Calu3 (cell line): ENCODE results near the gene SGSM2. TPM values are rescaled to one million over a fixed set of nuclear protein-coding genes. Genes with fewer than 3 reads are reported as not detected.

Experiments
- BruUV-seq: library from RNA; stranded (reverse); fragments of 400-500 nt; replicated peaks from 2 replicates; lab custom pipeline; 2021; lab: Mats Ljungman, UMichigan
- CTCF ChIA-PET: fragments of 300-600 bp; sonication (Branson Sonifier 250); formaldehyde crosslinking; loops from one replicate; lab custom pipeline; 2022; ENCODE audit warnings: antibody characterized with exemption; lab: Charles Lee
- DNase-seq: peaks from one replicate; pipeline ENCODE4 v3.0.0; 2022
- H3K27ac Mint-ChIP-seq: one replicate; pipeline ENCODE4 v1.8.0; 2022; ENCODE audit warnings: mixed read lengths; ENCODE audit not compliant: unreplicated experiment
- H3K27me3 Mint-ChIP-seq: one replicate; pipeline ENCODE4 v1.8.0; 2022; ENCODE audit warnings: mixed read lengths; ENCODE audit not compliant: unreplicated experiment
- H3K36me3 Mint-ChIP-seq: one replicate; pipeline ENCODE4 v1.8.0; 2022; ENCODE audit warnings: mild to moderate bottlenecking, moderate library complexity, mixed read lengths; ENCODE audit not compliant: insufficient read depth, unreplicated experiment
- H3K4me1 Mint-ChIP-seq: one replicate; pipeline ENCODE4 v1.8.0; 2022; ENCODE audit warnings: mild to moderate bottlenecking, low read depth, mixed read lengths; ENCODE audit not compliant: unreplicated experiment
- H3K4me3 Mint-ChIP-seq: one replicate; pipeline ENCODE4 v1.8.0; 2022; ENCODE audit warnings: mild to moderate bottlenecking, low read depth, moderate library complexity, mixed read lengths; ENCODE audit not compliant: unreplicated experiment
- H3K9me3 Mint-ChIP-seq: one replicate; pipeline ENCODE4 v1.8.0; 2022; ENCODE audit warnings: low read depth, mixed read lengths; ENCODE audit not compliant: unreplicated experiment
- CTCF ChIP-seq: fragments of 200-600 bp; IDR thresholded peaks from one replicate; pipeline ENCODE4 v1.8.0; 2022; ENCODE audit warnings: antibody characterized with exemption; ENCODE audit not compliant: unreplicated experiment
- intact Hi-C: fragments of 100-400 bp; cut with micrococcal nuclease; formaldehyde crosslinking; loops from one replicate; pipeline ENCODE4 v1.10.0; 2022; ENCODE audit not compliant: unreplicated experiment
- total RNA-seq: library from RNA; stranded (reverse); gene quantifications from 2 replicates; pipeline ENCODE4 v1.2.3, GENCODE V29; 2022

SGSM2 gene
- total RNA-seq, 1 experiment from 2014 or later: 54.9 TPM

- H3K4me1 Mint-ChIP-seq: no peaks in the 10 kb centered on the region
- intact Hi-C loops: no loop called here
- no peak overlapping the region for H3K27ac Mint-ChIP-seq
- no peak overlapping the region for H3K4me3 Mint-ChIP-seq
- DNase-seq: no peak
- no peaks in the 10 kb centered on the region for H3K9me3 Mint-ChIP-seq
- H3K36me3 Mint-ChIP-seq: peaks cover 45% of the 10 kb centered on the region
- no peaks in the 10 kb centered on the region for H3K27me3 Mint-ChIP-seq
- CTCF ChIA-PET: no interaction called here
- TSS peak; percentile 52 for BruUV-seq
- TF ChIP-seq CTCF: no peak
Measured at GRCh38 chr17:2380226-2380922, 43.1 kb downstream of the SGSM2 start.

GRCh38 chr17:2380950-2381649 lies 43.8 kb downstream of the SGSM2 start:
- no peaks in the 10 kb centered on the region for H3K27me3 Mint-ChIP-seq
- peaks cover 44% of the 10 kb centered on the region for H3K36me3 Mint-ChIP-seq
- DNase-seq: no peak
- CTCF ChIA-PET: interaction anchor here (0.6 to 3.0 kb wide), 4 partner anchors 12 to 328 kb away, joined by 5 to 89 read pairs (median 8); no protein-coding TSS in a partner anchor
- no peak overlapping the region for H3K27ac Mint-ChIP-seq
- TF ChIP-seq CTCF: no peak
- H3K9me3 Mint-ChIP-seq: no peaks in the 10 kb centered on the region
- H3K4me3 Mint-ChIP-seq: no peak overlapping the region
- no peaks in the 10 kb centered on the region for H3K4me1 Mint-ChIP-seq
- no TSS peak for BruUV-seq
- intact Hi-C loops: no loop called here

- H3K4me3 Mint-ChIP-seq: no peak overlapping the region
- peaks cover 36% of the 10 kb centered on the region for H3K36me3 Mint-ChIP-seq
- H3K4me1 Mint-ChIP-seq: peaks cover 9% of the 10 kb centered on the region
- no peak for TF ChIP-seq CTCF
- no TSS peak for BruUV-seq
- H3K27me3 Mint-ChIP-seq: no peaks in the 10 kb centered on the region
- intact Hi-C loops: no loop called here
- H3K27ac Mint-ChIP-seq: no peak overlapping the region
- CTCF ChIA-PET: interaction anchor here (1.5 to 3.0 kb wide), 5 partner anchors 14 to 33 kb away, joined by 6 to 89 read pairs (median 7); no protein-coding TSS in a partner anchor
- no peak for DNase-seq
- H3K9me3 Mint-ChIP-seq: no peaks in the 10 kb centered on the region
Measured at GRCh38 chr17:2383628-2384167, 46.4 kb downstream of the SGSM2 start.

GRCh38 chr17:2384439-2385127 lies 47.3 kb downstream of the SGSM2 start:
- no peak for TF ChIP-seq CTCF
- peaks cover 13% of the 10 kb centered on the region for H3K4me1 Mint-ChIP-seq
- intact Hi-C loops: no loop called here
- no peaks in the 10 kb centered on the region for H3K9me3 Mint-ChIP-seq
- CTCF ChIA-PET: no interaction called here
- no TSS peak for BruUV-seq
- no peak overlapping the region for H3K27ac Mint-ChIP-seq
- no peak overlapping the region for H3K4me3 Mint-ChIP-seq
- DNase-seq: no peak
- no peaks in the 10 kb centered on the region for H3K27me3 Mint-ChIP-seq
- peaks cover 39% of the 10 kb centered on the region for H3K36me3 Mint-ChIP-seq
